Hepatocyte (in vitro differentiated cells): Measurements from ENCODE around the gene PEX13. TPM values are rescaled to one million over a fixed set of nuclear protein-coding genes. Genes with fewer than 3 reads are reported as not detected.
A peak's percentile ranks its signal among the peaks of the same experiment; 100 is the strongest.
"Not testable (repeated sequence)": the region's sequence is repeated elsewhere in the genome, so short reads cannot be mapped to it uniquely, and the experiment has no call there.

Source experiments
- DNase-seq: peaks from one replicate; pipeline ENCODE4 v3.0.0-alpha.2; 2016; ENCODE audit warnings: low spot score
- H2AFZ ChIP-seq: fragments of 200-600 bp; sonication (generic); 2 replicates; pipeline ENCODE4 v1.6.0; 2016; ENCODE audit warnings: antibody characterized with exemption, mild to moderate bottlenecking
- H3K27ac ChIP-seq: fragments of 200-600 bp; sonication (generic); 2 replicates; pipeline ENCODE4 v1.5.1; 2016; ENCODE audit warnings: mild to moderate bottlenecking
- H3K27me3 ChIP-seq: fragments of 200-600 bp; sonication (generic); 2 replicates; pipeline ENCODE4 v1.6.1; 2016
- H3K36me3 ChIP-seq: fragments of 200-600 bp; sonication (generic); replicated peaks from 2 replicates; pipeline ENCODE4 v1.5.1; 2016; ENCODE audit warnings: low read depth; ENCODE audit not compliant: insufficient read depth
- H3K4me1 ChIP-seq: fragments of 200-600 bp; sonication (generic); 2 replicates; pipeline ENCODE4 v1.5.1; 2016; ENCODE audit warnings: mild to moderate bottlenecking, moderate library complexity; ENCODE audit not compliant: insufficient read depth
- H3K4me2 ChIP-seq: fragments of 200-600 bp; sonication (generic); 2 replicates; pipeline ENCODE4 v1.6.0; 2016
- H3K4me3 ChIP-seq: fragments of 200-600 bp; sonication (generic); 2 replicates; pipeline ENCODE4 v1.5.1; 2016; ENCODE audit warnings: mild to moderate bottlenecking
- H3K79me2 ChIP-seq: fragments of 200-600 bp; sonication (generic); 2 replicates; pipeline ENCODE4 v1.6.0; 2017; ENCODE audit warnings: mild to moderate bottlenecking
- H3K9me2 ChIP-seq: fragments of 200-600 bp; sonication (generic); replicated peaks from 2 replicates; pipeline ENCODE4 v1.6.0; 2017; ENCODE audit warnings: mild to moderate bottlenecking; ENCODE audit not compliant: insufficient read depth
- H3K9me3 ChIP-seq: fragments of 200-600 bp; sonication (generic); 2 replicates; pipeline ENCODE4 v1.5.1; 2016; ENCODE audit warnings: low read depth, mild to moderate bottlenecking
- H4K20me1 ChIP-seq: fragments of 200-600 bp; sonication (generic); 2 replicates; pipeline ENCODE4 v1.6.0; 2016; ENCODE audit warnings: mild to moderate bottlenecking; ENCODE audit not compliant: insufficient read depth, poor library complexity, severe bottlenecking
- EZH2 ChIP-seq: fragments of 200-600 bp; sonication (generic); IDR thresholded peaks from 2 replicates; pipeline ENCODE4 v1.6.1; 2016; ENCODE audit warnings: antibody characterized with exemption, mild to moderate bottlenecking, borderline replicate concordance
- EZH2phosphoT487 ChIP-seq: fragments of 200-600 bp; sonication (generic); IDR thresholded peaks from one replicate; pipeline ENCODE4 v1.6.1; 2018; ENCODE audit warnings: antibody characterized with exemption, mild to moderate bottlenecking, low read depth, moderate library complexity; ENCODE audit not compliant: unreplicated experiment, severe bottlenecking
- WGBS: methylation state at CpG from one replicate; pipeline ENCODE4 v1.1.6; 2016; ENCODE audit warnings: low lambda C conversion rate; ENCODE audit errors: missing lambda C conversion rate; 5-methylcytosine and 5-hydroxymethylcytosine counted together
- polyA plus RNA-seq: library from polyadenylated mRNA; unstranded; fragments of >200 nt; fragmentation: Nextera tagmentation; extraction: Ambion mirVana; gene quantifications from 2 replicates; pipeline ENCODE4 v1.2.1, GENCODE V29; 2016
- total RNA-seq: library from RNA; depleted of rRNA; stranded (reverse); fragments of >200 nt; gene quantifications from 2 replicates; pipeline ENCODE4 v1.2.3, GENCODE V29; 2014
- TF ChIP-seq, protein P1 (sequence below): fragments of 200-600 bp; sonication (generic); IDR thresholded peaks from 2 replicates; pipeline ENCODE4 v1.5.1; 2016; ENCODE audit warnings: antibody characterized with exemption, mild to moderate bottlenecking; ENCODE audit not compliant: poor library complexity

The PEX13 gene
- total and polyA plus RNA-seq, 2 experiments from 2014 or later: 25.2 to 60.0 TPM

DNA sequence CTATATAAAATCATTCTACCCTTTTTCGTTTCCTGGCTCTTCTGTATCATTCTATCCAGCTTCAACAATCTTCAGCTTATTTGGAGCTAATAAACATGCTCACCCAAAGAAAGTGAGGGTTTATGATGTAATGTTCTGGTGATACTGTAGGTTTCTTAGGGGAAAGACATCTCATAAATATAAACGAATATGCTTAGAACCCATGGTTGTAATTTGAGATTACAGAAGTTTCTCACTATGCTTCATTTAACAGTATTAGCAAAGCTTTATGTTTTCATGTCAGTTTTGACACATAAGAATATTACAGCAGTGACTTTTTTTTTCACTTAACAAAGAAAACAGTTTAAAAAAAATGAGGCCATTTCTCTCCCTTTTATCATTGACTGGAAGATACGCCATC lies 11.8 kb upstream of the PEX13 start:
- no peak overlapping the region for H2AFZ ChIP-seq

DNA sequence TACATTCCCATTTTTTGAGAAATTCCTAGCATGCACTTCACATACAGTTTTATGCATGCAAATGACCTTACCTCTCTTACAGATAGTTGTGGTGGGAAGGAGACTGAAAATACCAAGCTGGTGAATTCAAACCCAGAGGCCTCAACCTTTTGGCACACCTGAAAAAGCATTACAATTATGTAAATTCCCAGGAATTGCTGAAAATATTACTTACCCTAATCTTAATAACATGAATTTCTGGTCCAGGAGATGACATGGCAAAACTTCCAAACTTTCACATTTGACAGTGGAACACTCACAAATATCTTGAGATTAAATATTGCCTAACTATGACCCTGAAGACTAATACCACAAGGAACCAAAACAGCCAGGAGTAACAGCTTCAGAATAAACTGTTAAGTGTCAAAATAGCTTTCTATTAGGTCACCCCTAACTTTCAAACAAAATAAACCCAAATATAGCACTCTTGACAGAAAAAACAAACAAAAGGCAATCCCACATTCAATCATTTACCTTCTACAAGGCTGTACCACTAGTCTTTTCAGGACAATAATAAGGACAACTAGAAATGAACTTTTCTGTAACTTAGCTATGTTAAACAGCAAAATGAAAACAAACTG lies 10.9 kb upstream of the PEX13 start:
- H3K36me3 ChIP-seq: no peaks in the 10 kb centered on the region
- H3K4me1 ChIP-seq: no peaks in the 10 kb centered on the region
- H4K20me1 ChIP-seq: no peaks in the 10 kb centered on the region
- no peak overlapping the region for H3K27ac ChIP-seq
- no peak for DNase-seq
- TF ChIP-seq EZH2phosphoT487: no peak
- TF ChIP-seq, protein P1, sequence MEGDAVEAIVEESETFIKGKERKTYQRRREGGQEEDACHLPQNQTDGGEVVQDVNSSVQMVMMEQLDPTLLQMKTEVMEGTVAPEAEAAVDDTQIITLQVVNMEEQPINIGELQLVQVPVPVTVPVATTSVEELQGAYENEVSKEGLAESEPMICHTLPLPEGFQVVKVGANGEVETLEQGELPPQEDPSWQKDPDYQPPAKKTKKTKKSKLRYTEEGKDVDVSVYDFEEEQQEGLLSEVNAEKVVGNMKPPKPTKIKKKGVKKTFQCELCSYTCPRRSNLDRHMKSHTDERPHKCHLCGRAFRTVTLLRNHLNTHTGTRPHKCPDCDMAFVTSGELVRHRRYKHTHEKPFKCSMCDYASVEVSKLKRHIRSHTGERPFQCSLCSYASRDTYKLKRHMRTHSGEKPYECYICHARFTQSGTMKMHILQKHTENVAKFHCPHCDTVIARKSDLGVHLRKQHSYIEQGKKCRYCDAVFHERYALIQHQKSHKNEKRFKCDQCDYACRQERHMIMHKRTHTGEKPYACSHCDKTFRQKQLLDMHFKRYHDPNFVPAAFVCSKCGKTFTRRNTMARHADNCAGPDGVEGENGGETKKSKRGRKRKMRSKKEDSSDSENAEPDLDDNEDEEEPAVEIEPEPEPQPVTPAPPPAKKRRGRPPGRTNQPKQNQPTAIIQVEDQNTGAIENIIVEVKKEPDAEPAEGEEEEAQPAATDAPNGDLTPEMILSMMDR: no peak
- no peak for TF ChIP-seq EZH2
- H3K79me2 ChIP-seq: no peaks in the 10 kb centered on the region
- H3K9me3 ChIP-seq: no peaks in the 10 kb centered on the region
- H3K4me3 ChIP-seq: no peak overlapping the region
- H3K9me2 ChIP-seq: no peaks in the 10 kb centered on the region
- no peak overlapping the region for H3K4me2 ChIP-seq
- H2AFZ ChIP-seq: no peak overlapping the region
- no peaks in the 10 kb centered on the region for H3K27me3 ChIP-seq

More for the DNA sequence above, 11.8 kb upstream of the PEX13 start:
- Histone ChIP-seq H3K79me2 (no peaks in the 10 kb centered on the region), H3K9me2 (no peaks in the 10 kb centered on the region), H3K27me3 (no peaks in the 10 kb centered on the region), H3K4me2 (no peak overlapping the region), H3K4me3 (no peak overlapping the region), H3K4me1 (no peaks in the 10 kb centered on the region), H3K36me3 (no peaks in the 10 kb centered on the region), H4K20me1 (no peaks in the 10 kb centered on the region), H3K27ac (no peak overlapping the region), H3K9me3 (no peaks in the 10 kb centered on the region)
- TF ChIP-seq, protein P1: no peak
- whole genome bisulfite sequencing: 88% methylated on average over 3 of the region's 3 CpGs
- no peak for DNase-seq

DNA sequence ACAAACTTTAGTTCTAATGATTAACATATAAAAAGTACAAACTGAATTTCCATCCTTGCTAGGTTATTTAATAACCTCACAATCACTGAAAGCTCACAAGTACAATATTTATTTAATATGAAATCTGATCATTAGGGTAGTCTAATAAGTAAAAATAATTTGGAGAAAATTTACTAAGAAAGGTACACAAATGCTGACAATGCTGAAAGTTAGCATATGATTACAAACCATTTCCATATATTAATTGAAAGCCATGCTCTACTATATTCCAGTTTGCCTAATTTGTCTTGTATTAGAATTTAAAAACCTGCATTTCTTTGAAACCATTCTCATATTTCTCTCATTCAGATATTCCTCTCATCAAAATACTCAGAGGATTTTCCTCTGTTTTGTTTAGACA lies 8.2 kb upstream of the PEX13 start:
- no peaks in the 10 kb centered on the region for H3K9me2 ChIP-seq
- DNase-seq: no peak
- peaks cover 10% of the 10 kb centered on the region for H3K79me2 ChIP-seq
- H3K27ac ChIP-seq: no peak overlapping the region
- H3K4me2 ChIP-seq: no peak overlapping the region
- no peaks in the 10 kb centered on the region for H3K27me3 ChIP-seq
- H3K9me3 ChIP-seq: no peaks in the 10 kb centered on the region
- H3K36me3 ChIP-seq: no peaks in the 10 kb centered on the region
- TF ChIP-seq, protein P1: no peak
- TF ChIP-seq EZH2 (no peak), EZH2phosphoT487 (no peak)
- H2AFZ ChIP-seq: no peak overlapping the region
- H3K4me1 ChIP-seq: no peaks in the 10 kb centered on the region
- no peaks in the 10 kb centered on the region for H4K20me1 ChIP-seq
- no peak overlapping the region for H3K4me3 ChIP-seq

DNA sequence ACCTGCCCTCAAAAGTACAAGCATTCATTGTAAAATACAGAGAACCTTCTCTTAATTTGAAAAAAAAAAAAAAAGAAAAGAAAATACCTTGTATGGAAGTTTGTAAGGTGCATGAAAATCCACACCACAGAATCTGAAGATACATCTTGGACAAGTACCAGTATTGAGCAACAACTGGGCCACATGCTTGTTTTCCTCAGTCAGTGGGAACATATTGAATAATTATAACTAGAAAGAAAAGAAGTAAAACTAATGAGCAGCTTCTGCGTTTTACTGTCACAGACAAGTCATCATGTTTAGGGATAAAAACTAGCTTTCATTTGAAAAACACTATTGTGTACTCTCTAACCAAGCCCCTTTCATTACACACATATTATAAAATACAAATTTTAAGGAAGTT lies 5.8 kb upstream of the PEX13 start:
- H2AFZ ChIP-seq: no peak overlapping the region

DNA sequence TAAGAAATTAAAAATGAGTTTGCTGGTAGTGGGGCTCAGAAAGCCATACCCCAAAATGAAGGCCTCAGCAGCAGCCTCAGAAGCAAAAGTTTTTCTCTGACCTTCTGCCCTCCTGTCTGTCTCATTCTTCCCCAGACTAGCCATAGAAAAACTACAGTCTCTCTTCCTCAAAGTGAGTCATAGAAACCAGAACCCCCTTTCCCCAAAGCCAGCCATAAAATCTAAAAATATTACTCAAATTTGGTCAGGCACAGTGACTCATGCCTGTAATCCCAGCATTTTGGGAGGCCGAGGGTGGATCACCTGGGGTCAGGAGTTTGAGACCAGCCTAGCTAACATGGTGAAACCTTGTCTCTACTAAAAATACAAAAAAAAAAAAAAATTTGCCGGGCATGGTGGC lies 5.2 kb upstream of the PEX13 start:
- not testable (repeated sequence) for H3K9me2 ChIP-seq, H3K4me1 ChIP-seq, H3K27me3 ChIP-seq, H4K20me1 ChIP-seq, H3K27ac ChIP-seq, H2AFZ ChIP-seq, H3K4me2 ChIP-seq, H3K4me3 ChIP-seq, H3K36me3 ChIP-seq, H3K9me3 ChIP-seq
- peak; percentile 13 for DNase-seq
- 38% methylated on average over 2 of the region's 2 CpGs for WGBS
- H3K79me2 ChIP-seq: peaks cover 26% of the 10 kb centered on the region

More for the DNA sequence above, 5.8 kb upstream of the PEX13 start:
- no peak for DNase-seq
- Histone ChIP-seq H3K9me2 (no peaks in the 10 kb centered on the region), H3K79me2 (peaks cover 26% of the 10 kb centered on the region), H4K20me1 (no peaks in the 10 kb centered on the region), H3K27me3 (no peaks in the 10 kb centered on the region), H3K4me3 (no peak overlapping the region), H3K36me3 (no peaks in the 10 kb centered on the region), H3K4me1 (no peaks in the 10 kb centered on the region), H3K4me2 (no peak overlapping the region), H3K9me3 (no peaks in the 10 kb centered on the region), H3K27ac (no peak overlapping the region)
- TF ChIP-seq, protein P1: no peak
- TF ChIP-seq EZH2phosphoT487 (no peak), EZH2 (no peak)
- WGBS: 94% methylated on average over 1 of the region's 1 CpG
